NCI-H748 (cell line): ENCODE data around the gene BTNL8.

Experiments used
- DNase-seq: peaks from one replicate; lab custom pipeline; 2025; ENCODE audit not compliant: unreplicated experiment; lab: John Stamatoyannopoulos, UW

The BTNL8 gene

GRCh38 chr5:180898621-180899246 lies at the start of gene BTNL8:
TSS of gene BTNL8 (plus strand) at chr5:180899159. CDS start at chr5:180899311, 152 bp downstream.
- DNase-seq, result no peak

GRCh38 chr5:180849827-180850226 lies 49.1 kb upstream of the BTNL8 start:
- DNase-seq, result no peak

GRCh38 chr5:180850434-180851078 lies 48.4 kb upstream of the BTNL8 start:
- DNase-seq, result no peak

DNA sequence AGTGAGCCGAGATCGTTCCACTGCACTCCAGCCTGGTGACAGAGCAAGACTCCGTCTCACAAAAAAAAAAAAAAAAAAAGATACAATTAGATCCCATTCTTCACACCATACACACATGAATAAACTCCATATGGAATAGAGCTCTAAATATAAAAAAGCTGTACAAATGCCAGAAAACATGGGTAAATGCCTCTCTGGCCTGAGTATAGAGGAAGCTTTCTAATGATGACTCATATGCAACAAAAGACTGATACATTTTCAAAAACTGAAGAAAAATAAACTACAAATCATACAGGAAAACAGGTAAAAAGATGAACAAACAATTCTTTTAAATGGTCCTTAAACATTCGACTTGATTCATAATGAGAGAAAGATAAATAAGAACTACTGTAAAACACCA lies 46.5 kb upstream of the BTNL8 start:
- DNase-seq, result no peak

DNA sequence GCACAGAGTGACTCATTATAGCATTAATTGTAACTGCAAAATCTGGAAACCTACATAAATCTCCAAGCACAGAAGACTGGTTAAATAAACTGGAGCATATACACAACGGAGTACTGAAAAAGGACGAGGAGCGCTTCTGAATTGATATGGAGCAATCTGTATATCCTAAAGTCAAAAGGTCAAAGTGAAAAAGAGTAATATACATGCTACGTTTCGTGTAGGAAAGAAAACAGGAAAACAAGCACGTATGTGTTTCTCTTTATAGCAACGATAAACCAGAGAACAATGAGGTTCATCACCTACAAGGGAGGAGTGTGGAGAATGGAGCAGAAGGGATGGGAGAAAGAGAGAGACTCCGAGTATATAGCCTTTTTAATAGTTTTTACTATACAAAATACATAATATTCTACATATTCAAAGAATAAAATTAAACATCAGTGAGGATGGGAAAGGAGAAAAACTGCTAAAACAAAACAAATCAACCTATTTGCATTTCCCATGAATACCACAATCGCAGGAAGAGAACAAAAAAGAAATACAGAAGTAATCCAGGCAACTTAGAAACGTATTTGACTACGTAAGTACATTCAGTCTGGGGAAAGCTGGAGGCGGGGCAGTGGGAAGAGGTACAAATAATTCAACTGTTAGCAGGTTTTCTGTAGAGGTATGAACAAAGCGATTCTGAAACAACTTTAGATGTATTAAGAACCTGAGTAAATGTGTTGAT lies 45.7 kb upstream of the BTNL8 start:
- no peak for DNase-seq

DNA sequence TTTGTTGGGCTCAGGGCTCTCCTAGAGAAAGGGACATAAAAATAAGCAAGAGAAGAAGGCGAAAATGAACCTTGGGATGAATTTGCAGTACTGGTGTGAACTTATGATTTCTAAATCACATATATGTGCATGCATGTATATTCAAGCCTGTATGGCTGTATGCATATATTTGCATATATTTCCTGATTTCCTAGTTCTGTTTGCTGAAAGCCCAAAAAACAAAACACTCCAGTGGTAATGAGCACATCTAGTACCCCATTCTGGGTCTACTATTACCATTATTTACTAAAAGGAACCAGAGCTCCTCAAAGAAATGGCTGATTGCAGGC lies 45.1 kb upstream of the BTNL8 start:
- no peak for DNase-seq

- DNase-seq, result no peak
Measured at GRCh38 chr5:180858586-180858985, 40.4 kb upstream of the BTNL8 start.

DNA sequence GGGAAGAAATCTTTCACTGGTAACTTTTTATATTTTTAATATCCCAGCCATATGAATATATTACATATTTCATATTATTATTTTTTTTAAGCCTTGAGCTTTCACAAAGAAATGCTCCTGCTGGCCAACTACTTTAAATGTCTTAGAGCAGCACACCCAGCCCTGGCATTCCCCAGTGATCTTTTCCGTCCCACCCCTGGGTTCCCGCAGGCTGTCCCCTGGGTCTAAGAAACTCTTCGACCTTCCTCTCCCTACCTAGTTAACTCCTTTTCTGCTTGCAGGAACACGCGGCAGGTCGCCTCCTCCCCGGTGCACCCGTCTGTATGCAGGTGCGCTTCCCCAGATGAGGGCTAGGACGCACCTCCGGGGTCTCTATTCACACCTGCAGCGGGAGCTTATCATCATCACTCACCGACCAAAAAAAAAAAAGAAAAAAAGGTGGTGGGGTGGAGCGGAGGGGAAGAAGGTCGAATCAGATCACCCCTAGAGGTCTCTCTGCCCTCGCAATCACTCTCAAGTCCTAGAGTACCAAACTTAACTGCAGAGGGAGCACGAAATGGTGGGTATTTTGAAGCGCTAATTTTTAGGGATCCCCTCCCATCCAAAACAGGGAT lies 38.6 kb upstream of the BTNL8 start:
- peak; percentile 75 for DNase-seq

DNA sequence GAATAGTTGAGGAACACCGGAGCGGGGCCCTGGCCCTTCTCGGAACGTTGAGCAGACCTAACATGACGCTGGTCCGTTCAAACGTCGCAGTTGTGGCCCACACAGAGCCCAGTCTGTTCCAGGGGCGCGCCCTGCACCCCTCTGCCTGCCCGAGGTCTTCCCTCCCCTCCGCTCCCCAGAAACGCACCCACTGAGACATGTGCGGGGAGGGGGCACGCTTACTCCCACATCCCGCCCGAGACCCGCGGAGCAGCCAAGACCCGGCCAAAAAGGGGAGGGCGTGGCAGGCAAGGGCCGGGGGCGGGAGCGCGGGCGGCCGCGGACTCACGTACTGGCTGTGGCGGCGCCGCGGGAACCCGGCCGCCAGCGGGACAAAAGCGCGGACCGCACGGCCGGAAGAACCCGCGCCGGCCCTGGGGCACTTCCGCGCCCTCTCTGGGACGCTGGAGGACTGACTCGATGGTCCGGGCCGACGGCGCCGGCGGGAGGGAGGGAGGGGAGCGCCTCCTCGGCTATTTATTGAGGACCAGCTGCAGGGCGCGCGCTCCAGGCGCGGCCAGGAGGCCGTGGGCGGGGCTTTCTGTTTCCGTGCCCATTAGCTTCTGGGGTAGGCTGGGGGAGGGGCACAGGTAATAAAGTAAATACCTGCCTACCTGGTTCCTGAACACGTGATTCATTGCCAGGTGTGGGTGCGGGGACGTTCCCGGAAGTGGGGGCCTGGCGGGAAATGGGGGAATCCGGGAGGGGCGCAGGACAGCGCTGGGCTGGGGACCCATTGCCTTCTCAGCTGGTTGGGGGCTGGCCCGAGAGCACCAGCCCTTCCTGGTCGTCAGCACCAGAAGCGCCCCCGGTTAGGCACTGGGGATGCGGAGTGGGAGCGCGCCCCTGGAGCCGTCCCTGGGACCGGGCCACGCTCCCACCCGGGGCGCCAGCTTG lies 37.8 kb upstream of the BTNL8 start, which contains the start of gene ZFP62:
Gene ZFP62, minus strand, starts transcription at position 390 of the 936 bp plus-strand sequence. Its CDS starts 57 bp downstream, at position 333.
- DNase-seq, result peak; percentile 98

- DNase-seq, result peak; percentile 12
Measured at GRCh38 chr5:180862645-180863044, 36.3 kb upstream of the BTNL8 start.

DNA sequence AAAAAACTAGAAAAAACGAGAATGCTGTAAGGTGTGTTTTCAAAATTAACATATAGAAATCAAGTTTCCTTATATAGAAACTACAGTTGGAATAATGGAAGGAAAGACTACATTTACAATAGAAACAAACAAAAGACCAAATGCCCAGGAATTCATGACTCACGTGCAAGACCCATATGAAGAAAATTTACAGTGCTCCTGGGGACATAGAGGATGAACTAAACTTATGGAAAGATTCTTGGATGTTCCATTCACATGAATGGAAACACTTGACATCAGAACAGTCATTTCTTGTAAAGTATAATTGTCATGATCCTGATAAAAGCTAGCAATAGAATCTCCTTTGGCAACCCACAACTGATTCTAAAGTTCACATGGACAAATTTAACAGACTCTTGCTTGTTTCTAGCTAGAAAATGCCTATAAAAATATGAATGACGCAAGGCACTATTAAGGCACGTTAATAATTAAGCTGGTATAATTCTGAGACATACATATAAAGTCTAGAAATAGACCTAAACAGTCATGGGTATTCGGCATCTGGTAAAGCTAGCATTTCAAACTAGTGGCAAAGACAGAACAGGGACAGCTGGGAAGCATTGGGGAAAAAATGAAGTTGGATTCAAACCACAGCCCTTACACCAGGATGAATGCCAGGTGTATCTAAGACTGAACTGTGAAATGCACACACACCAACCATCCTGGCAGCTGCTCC lies 32.8 kb upstream of the BTNL8 start:
- DNase-seq, result no peak

- DNase-seq, result no peak
Measured at GRCh38 chr5:180866985-180867384, 32.0 kb upstream of the BTNL8 start.

DNA sequence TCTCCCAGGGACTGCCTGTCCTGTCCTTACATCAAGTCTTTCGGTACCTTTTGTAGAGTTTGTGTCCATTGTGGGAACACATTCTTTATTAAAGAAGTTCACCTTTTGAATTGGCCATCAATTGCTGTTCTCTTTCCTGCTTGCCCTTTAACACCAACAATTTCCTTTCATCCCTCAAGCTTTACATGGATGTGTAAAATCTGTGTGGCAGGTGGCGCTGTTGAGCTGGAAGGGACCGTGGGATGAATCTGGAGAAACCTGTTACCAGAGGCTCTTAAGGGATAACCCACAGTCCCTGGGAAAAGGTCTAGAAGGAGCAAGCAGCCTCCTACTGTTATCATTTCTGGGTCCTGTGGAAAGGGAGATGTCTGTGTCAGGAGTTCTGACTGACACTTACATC lies 30.0 kb upstream of the BTNL8 start:
- peak; percentile 82 for DNase-seq

- no peak for DNase-seq
Measured at GRCh38 chr5:180869587-180869986, 29.4 kb upstream of the BTNL8 start.

- DNase-seq, result no peak
Measured at GRCh38 chr5:180870276-180871068, 28.5 kb upstream of the BTNL8 start.

DNA sequence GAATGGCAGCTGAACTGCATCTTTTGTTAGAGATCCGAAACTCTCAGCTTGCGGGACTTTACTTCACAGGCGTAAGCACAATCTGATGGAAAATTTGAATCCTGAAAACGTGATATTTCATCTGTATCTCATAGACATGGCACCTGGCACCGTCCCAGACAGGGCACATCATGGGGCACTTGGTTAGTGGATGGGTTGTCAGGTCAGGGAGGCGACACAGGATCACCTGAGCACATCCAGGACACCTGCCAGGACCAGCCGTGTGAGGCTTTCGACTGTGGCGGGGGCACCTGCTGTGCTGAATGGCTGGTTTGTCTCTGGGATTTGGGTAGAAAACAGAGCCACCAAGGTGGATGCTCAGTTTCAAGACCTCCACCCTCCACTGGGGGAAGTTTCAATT lies 26.5 kb upstream of the BTNL8 start:
- no peak for DNase-seq

DNA sequence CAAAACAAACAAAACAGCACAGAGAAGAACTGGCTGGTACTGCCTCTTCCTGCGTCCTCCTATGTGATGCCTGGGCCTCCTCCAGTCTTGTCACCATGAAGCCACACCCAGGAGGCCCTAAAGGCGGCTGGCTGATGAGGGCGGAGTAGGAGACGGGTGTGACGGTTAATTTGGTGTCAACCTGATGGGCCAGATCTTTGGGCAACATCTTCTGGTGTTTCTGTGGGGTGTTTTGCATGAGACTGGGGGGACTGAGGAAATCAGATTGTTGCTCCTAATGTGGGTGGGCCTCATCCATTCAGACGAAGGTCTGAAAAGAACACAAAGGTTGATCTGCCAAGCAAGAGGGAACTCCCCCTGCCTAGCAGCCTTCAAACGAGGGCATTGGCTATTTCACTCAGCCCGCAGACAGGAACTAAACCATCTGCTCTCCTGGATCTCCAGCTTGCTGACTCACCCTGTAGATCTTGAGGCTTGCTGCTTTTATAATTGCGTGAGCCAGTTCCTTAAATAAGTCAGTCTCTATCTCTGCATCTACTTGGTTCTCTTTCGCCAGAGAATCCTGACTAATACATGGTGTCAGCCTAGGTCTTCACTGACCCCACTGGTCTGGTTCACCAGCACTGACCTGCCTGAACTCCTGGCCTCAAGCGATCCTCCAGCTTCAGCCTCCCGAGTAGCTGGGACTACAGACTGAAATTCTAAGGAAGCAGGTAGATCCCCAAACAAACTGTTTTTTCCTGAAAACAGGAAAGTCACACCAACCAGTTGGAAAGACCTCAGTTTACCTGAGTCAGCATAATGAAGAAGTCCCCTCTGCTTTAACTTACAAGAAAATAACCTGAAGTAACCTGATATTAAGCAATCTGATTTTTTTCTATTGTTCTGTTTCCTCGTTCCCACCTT lies 25.1 kb upstream of the BTNL8 start:
- DNase-seq, result peak; percentile 12
